Nephron (organoid): ENCODE data around the gene PARP16.

Experiments used
- H3K27ac Mint-ChIP-seq, 3 experiments: 2 replicates each; pipeline ENCODE4 v1.8.0; 2020; ENCODE audit warnings: mixed read lengths in 3 of 3, mild to moderate bottlenecking in 2 of 3, moderate library complexity in 1 of 3
- H3K27me3 Mint-ChIP-seq: 2 replicates; pipeline ENCODE4 v1.8.0; 2021; ENCODE audit warnings: low read depth, mild to moderate bottlenecking, moderate library complexity, mixed read lengths
- H3K36me3 Mint-ChIP-seq: 2 replicates; pipeline ENCODE4 v1.8.0; 2020; ENCODE audit warnings: low read depth, mixed read lengths
- H3K4me1 Mint-ChIP-seq: 2 replicates; pipeline ENCODE4 v1.8.0; 2020; ENCODE audit warnings: mixed read lengths
- H3K4me3 Mint-ChIP-seq, 3 experiments: 2 replicates each; pipeline ENCODE4 v1.8.0; 2020; ENCODE audit warnings: mild to moderate bottlenecking in 3 of 3, mixed read lengths in 3 of 3, moderate library complexity in 2 of 3
- H3K9me3 Mint-ChIP-seq: 2 replicates; pipeline ENCODE4 v1.8.0; 2020; ENCODE audit warnings: mixed read lengths
- CTCF ChIP-seq, 3 experiments: fragments of 200-600 bp; sonication (generic); IDR thresholded peaks; one replicate each; pipeline ENCODE4 v1.5.0; 2021; ENCODE audit warnings: antibody characterized with exemption in 3 of 3; ENCODE audit not compliant: unreplicated experiment in 3 of 3

The PARP16 gene

GRCh38 chr15:65208647-65209046 lies 78.0 kb downstream of the PARP16 start:
- H3K27ac Mint-ChIP-seq: peak overlapping the region; percentile 92 to 94 (median 92)
- no peak overlapping the region for H3K4me3 Mint-ChIP-seq
- no peaks in the 10 kb centered on the region for H3K36me3 Mint-ChIP-seq

More at GRCh38 chr15:65208647-65209046, 78.0 kb downstream of the PARP16 start:
- no peak for TF ChIP-seq CTCF (IDR thresholded peaks at IDR 0.05; ENCODE audit: unreplicated experiment in 3 of 3)
- no peaks in the 10 kb centered on the region for H3K9me3 Mint-ChIP-seq
- no peaks in the 10 kb centered on the region for H3K27me3 Mint-ChIP-seq
- H3K4me1 Mint-ChIP-seq: peaks cover 59% of the 10 kb centered on the region
